ENCODE results near the gene MOCS1.
"Not testable (repeated sequence)": the region's sequence is repeated elsewhere in the genome, so short reads cannot be mapped to it uniquely, and the experiment has no call there.

MOCS1 gene

GRCh38 chr6:39934131-39934757 is at the start of gene MOCS1:
MOCS1 (minus strand) TSS chr6:39934462; CDS start chr6:39934417, 45 bp downstream.
- DNase-seq: peak; percentile 59

- no peak for DNase-seq
Measured at GRCh38 chr6:39984051-39984450, 49.8 kb upstream of the MOCS1 start.

- DNase-seq: no peak
Measured at GRCh38 chr6:39983193-39983592, 48.9 kb upstream of the MOCS1 start.

DNA sequence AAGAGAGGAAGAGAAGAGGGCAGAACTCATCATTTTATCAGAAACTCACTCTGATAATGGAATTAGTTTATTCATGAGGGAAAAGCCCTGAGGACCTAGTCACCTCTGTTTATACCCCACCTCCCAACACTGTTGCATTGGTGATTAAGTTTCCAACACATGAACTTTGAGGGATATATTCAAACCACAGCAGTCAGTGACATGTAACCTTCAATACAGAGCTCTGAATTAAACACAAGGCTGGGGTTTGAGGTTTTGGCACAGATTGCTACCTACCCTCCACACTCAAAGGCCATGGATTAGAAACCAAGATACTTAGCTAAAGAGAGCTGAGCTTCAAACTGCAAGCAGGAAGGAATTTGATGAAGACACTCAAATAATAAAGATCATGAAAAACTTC is 48.5 kb upstream of the MOCS1 start:
- DNase-seq: no peak

GRCh38 chr6:39980839-39981580 is 46.7 kb upstream of the MOCS1 start:
- DNase-seq: peak; percentile 50

DNA sequence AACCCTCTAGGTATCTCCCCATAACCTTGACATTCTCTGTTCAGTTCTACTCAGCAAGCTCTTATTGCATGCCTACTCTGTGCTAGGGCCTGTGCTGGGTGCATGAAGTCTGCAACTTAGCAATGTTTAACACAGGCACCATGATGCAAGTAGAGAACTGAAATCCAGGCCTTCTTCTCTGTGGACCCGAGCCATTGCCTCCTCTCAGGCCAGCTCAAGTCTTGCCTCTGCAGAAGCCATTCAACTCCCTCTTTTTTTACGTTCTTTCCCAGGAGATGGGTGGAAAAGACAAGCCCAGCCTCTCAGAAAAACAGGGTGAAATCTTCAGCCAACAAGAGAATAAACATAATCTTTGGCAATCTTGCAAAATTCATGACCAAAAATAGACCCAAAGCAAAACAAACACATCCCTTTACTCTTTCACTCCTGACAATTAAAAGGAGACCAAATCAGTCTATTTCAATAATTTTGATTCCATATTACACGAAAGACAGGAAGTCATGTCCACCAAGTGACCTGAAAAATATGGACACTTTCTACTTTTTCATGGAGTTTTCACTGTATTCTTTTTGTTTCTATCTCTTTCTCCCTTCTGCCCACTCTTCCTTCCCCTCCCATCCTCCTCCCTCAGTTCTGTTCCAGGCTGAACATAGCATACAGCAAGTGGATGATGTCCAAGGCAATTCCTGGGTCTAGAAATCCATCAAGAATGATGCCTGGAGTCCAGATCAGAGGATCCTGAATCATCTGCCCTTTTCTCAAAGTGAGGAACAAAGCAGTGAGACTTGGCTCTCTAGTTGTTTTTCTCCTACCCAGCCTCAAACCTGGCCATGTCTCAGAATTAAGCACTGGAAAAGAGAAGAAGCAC is 45.4 kb upstream of the MOCS1 start:
- no peak for DNase-seq

DNA sequence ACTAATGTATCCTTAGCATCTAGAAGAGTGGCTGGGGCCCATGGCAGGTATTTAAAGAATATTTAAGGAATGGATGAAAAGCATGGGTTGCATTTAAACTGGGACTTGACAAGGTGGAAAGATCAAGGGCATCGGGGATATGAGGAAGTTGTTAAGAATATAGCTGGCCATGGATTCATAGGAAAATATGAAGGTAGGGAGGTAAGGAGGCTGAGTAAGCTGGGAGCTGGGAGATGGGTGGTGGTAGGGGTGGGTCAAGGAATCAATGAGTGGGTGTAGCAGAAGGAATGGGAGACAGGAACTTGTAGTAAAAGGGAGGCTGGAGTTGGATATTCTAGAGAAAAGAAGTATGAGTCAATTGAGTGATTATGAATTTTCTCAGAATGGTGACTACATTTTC is 44.0 kb upstream of the MOCS1 start:
- no peak for DNase-seq

DNA sequence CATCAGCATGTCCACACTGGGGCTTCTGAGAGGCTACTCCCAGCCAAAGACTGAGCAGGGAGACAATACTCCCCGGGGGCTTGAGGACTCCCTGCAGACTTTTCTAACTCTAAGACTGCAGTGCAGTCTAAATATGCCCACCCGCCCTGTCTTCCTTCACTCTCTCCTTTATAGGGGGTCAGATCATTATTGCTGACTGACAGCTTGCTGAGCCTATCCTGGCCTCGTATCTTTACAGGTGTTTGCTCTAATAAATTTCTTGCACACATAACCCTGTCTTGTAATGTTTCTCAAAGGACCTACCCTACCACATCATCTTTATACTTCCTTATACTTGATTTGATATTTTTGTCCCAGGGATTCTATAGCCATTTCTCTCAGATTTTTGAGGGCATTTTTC is 39.4 kb upstream of the MOCS1 start:
- DNase-seq: no peak

GRCh38 chr6:39972717-39973116 is 38.5 kb upstream of the MOCS1 start:
- not testable (repeated sequence) for DNase-seq

- not testable (repeated sequence) for DNase-seq
Measured at GRCh38 chr6:39971131-39971530, 36.9 kb upstream of the MOCS1 start.

GRCh38 chr6:39965751-39966150 is 31.5 kb upstream of the MOCS1 start:
- DNase-seq: no peak

DNA sequence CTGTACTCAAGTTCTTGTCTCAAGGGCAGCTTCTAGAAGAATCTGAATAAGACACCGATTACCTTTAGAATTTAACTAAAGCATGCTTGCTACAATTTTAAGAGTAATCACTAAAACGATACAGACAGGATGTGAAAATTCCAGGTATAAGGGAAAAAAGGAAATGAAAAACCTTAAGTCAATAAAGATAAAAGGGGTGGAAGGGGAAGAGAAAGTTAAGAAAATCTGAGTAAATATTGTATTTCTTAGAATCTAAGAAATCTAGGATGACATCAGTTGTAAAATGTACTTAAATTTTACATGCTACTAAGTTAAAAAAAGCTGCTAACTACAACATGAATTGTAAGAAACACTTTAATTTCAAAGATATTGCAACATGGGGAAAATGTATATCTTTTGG is 30.3 kb upstream of the MOCS1 start:
- no peak for DNase-seq

DNA sequence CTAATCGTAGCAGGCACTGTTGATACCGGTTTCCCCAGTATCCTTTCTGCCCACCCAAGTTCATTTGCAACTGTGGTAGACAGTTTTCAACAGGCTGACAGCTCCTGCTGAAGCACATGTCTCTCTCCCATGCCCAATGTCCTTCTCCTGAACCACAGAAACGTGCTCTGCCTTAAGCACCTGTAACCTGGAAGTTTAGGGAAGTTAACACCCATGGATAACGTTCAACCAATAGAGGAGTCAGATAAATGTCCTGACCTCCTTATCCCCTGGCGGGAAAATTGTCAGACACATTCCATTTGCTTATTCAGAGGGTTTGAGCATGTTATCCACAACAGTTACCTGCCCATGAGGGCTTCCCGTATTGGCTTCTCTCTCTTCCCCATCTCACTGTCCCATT is 29.8 kb upstream of the MOCS1 start:
- DNase-seq: no peak

GRCh38 chr6:39962831-39963230 is 28.6 kb upstream of the MOCS1 start:
- no peak for DNase-seq

GRCh38 chr6:39961178-39961577 is 26.9 kb upstream of the MOCS1 start:
- peak; percentile 63 for DNase-seq

GRCh38 chr6:39958947-39959346 is 24.7 kb upstream of the MOCS1 start:
- DNase-seq: no peak

GRCh38 chr6:39956936-39957335 is 22.7 kb upstream of the MOCS1 start:
- peak; percentile 53 for DNase-seq

GRCh38 chr6:39953076-39953618 is 18.9 kb upstream of the MOCS1 start:
- DNase-seq: no peak

- DNase-seq: peak; percentile 30
Measured at GRCh38 chr6:39952167-39952566, 17.9 kb upstream of the MOCS1 start.

GRCh38 chr6:39951716-39952115 is 17.5 kb upstream of the MOCS1 start:
- DNase-seq: no peak

DNA sequence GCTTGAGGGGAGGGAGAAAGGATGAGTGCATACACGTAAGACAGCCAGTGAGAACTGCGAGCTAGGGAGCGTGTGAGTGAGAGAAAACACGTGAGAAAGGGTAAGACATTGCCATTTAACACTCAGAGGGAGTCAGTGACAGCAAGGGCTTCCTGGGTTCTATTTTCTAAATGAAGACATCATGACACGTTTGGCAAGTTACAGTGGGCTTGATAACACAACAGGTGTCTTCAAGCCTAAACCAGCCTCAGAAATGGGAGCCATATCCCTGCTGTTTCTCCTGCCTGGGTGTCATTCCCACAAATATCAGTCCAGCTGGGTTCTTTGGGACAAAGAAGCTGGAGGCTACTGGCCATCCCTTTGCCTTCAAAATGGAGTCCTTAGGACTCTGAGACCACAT is 16.9 kb upstream of the MOCS1 start:
- DNase-seq: no peak

GRCh38 chr6:39950125-39950720 is 16.0 kb upstream of the MOCS1 start:
- DNase-seq: no peak

GRCh38 chr6:39948199-39948791 is 14.0 kb upstream of the MOCS1 start:
- DNase-seq: no peak
